HCT116 (cell line): Measurements from ENCODE around the gene TESK1. TPM values are rescaled to one million over a fixed set of nuclear protein-coding genes. Genes with fewer than 3 reads are reported as not detected.
"Not testable (repeated sequence)": the region's sequence is repeated elsewhere in the genome, so short reads cannot be mapped to it uniquely, and the experiment has no call there.

Experiments
- ATAC-seq: fragments of 200-7000 bp; cut with Tn5 transposase; 2 replicates; pipeline ENCODE4 v1.9.1; 2020; ENCODE audit warnings: mild to moderate bottlenecking, moderate library complexity
- BruUV-seq: library from RNA; stranded (reverse); fragments of 400-500 nt; replicated peaks from 2 replicates; lab custom pipeline; 2021; lab: Mats Ljungman, UMichigan
- CTCF ChIA-PET: fragments of 300-600 bp; sonication (Branson Sonifier 250); formaldehyde crosslinking; loops from one replicate; lab custom pipeline; 2021; ENCODE audit warnings: antibody characterized with exemption; lab: Charles Lee
- POLR2A ChIA-PET: fragments of 300-600, 350-600 bp; sonication (Branson Sonifier 250); formaldehyde crosslinking; loops from one replicate; lab custom pipeline; 2021; ENCODE audit warnings: antibody characterized with exemption; lab: Charles Lee
- RAD21 ChIA-PET, 2 experiments: fragments of 300-600 bp; sonication (Branson Sonifier 250); formaldehyde crosslinking; loops; one replicate each; lab custom pipeline; 2023; ENCODE audit warnings: low total read pairs in 2 of 2; ENCODE audit not compliant: uncharacterized antibody in 2 of 2, unreplicated experiment in 2 of 2, low non-redundant PET in 1 of 2; lab: Charles Lee
- DNase-seq: peaks from one replicate; pipeline ENCODE4 v3.0.0-alpha.2; 2010; ENCODE audit warnings: low read depth, low spot score
- H2AFZ ChIP-seq: fragments of 200-600 bp; shearing (Covaris generic), sonication (generic); 2 replicates; pipeline ENCODE4 v1.6.1; 2017; ENCODE audit warnings: low read depth, mixed run types, mixed read lengths, antibody characterized with exemption, low read length; ENCODE audit not compliant: poor library complexity, severe bottlenecking
- H3K27ac ChIP-seq: 2 replicates; pipeline ENCODE4 v1.5.1; 2012; ENCODE audit warnings: low read depth, low read length
- H3K27me3 ChIP-seq: fragments of 200-600 bp; sonication (generic); 2 replicates; pipeline ENCODE4 v1.6.1; 2016; ENCODE audit warnings: mixed run types, low read length, mixed read lengths; ENCODE audit not compliant: insufficient read depth
- H3K36me3 ChIP-seq, 2 experiments: fragments of 200-500 bp in 1 of 2; fragments of 200-600 bp in 1 of 2; sonication (Bioruptor generic) in 1 of 2; sonication (generic) in 1 of 2; 2 replicates each; pipeline versions ENCODE4 v1.5.1 to v1.6.1; 2014 to 2016; ENCODE audit warnings: low read length in 2 of 2, inconsistent platforms in 1 of 2, mixed read lengths in 1 of 2, mixed run types in 1 of 2; ENCODE audit not compliant: insufficient read depth in 2 of 2, control insufficient read depth in 1 of 2
- H3K4me1 ChIP-seq, 2 experiments: fragments of 200-600 bp in 1 of 2; sonication (generic) in 1 of 2; 2 replicates each; pipeline versions ENCODE4 v1.5.1 to v1.6.1; 2012 to 2017; ENCODE audit warnings: low read length in 2 of 2, inconsistent platforms in 1 of 2, mild to moderate bottlenecking in 1 of 2, mixed read lengths in 1 of 2, mixed run types in 1 of 2, moderate library complexity in 1 of 2; ENCODE audit not compliant: insufficient read depth in 2 of 2, control insufficient read depth in 1 of 2
- H3K4me2 ChIP-seq: fragments of 200-600 bp; sonication (generic); 2 replicates; pipeline ENCODE4 v1.6.1; 2017; ENCODE audit warnings: mixed run types, low read length, mixed read lengths
- H3K4me3 ChIP-seq, 2 experiments: fragments of 200-600 bp in 1 of 2; sonication (generic) in 1 of 2; replicated peaks in 1 of 2; 2 replicates each; pipeline ENCODE4 v1.5.1; 2011 to 2016; ENCODE audit warnings: low read length in 2 of 2, control low read depth in 1 of 2, low read depth in 1 of 2, mild to moderate bottlenecking in 1 of 2, mixed read lengths in 1 of 2, mixed run types in 1 of 2
- H3K79me2 ChIP-seq: fragments of 200-600 bp; sonication (generic); 2 replicates; pipeline ENCODE4 v1.6.1; 2017; ENCODE audit warnings: mild to moderate bottlenecking, mixed run types, low read length, moderate library complexity, mixed read lengths; ENCODE audit not compliant: insufficient read depth
- H3K9ac ChIP-seq: fragments of 200-600 bp; sonication (generic); 2 replicates; pipeline ENCODE4 v1.6.1; 2016; ENCODE audit warnings: low read length, mixed read lengths
- H3K9me2 ChIP-seq: fragments of 200-600 bp; sonication (generic), shearing (Covaris generic); 2 replicates; pipeline ENCODE4 v1.6.1; 2017; ENCODE audit warnings: mixed run types, mild to moderate bottlenecking, moderate library complexity; ENCODE audit not compliant: insufficient read depth
- H3K9me3 ChIP-seq, 2 experiments: fragments of 200-500 bp in 1 of 2; fragments of 200-600 bp in 1 of 2; sonication (Bioruptor generic) in 1 of 2; sonication (generic) in 1 of 2; 2 replicates each; pipeline ENCODE4 v1.6.1; 2014 to 2017; ENCODE audit warnings: low read length in 2 of 2, mixed read lengths in 2 of 2, inconsistent platforms in 1 of 2, low read depth in 1 of 2, mild to moderate bottlenecking in 1 of 2, mixed run types in 1 of 2, moderate library complexity in 1 of 2; ENCODE audit not compliant: control insufficient read depth in 1 of 2, insufficient read depth in 1 of 2
- H4K20me1 ChIP-seq: fragments of 200-600 bp; sonication (generic), shearing (Covaris generic); 2 replicates; pipeline ENCODE4 v1.6.1; 2017; ENCODE audit warnings: mixed run types, mild to moderate bottlenecking, moderate library complexity; ENCODE audit not compliant: insufficient read depth
- CBX3 ChIP-seq: IDR thresholded peaks from 2 replicates; pipeline ENCODE4 v1.6.1; 2012; ENCODE audit warnings: low read depth
- CEBPB ChIP-seq: IDR thresholded peaks from 2 replicates; pipeline ENCODE4 v1.6.1; 2012; ENCODE audit warnings: low read depth
- EGR1 ChIP-seq: IDR thresholded peaks from 2 replicates; pipeline ENCODE4 v1.6.1; 2012; ENCODE audit warnings: low read depth
- ELF1 ChIP-seq: IDR thresholded peaks from 2 replicates; pipeline ENCODE4 v1.6.1; 2012; ENCODE audit warnings: low read depth, borderline replicate concordance
- EZH2phosphoT487 ChIP-seq: fragments of 200-600 bp; IDR thresholded peaks from 2 replicates; pipeline ENCODE4 v1.6.1; 2018; ENCODE audit warnings: antibody characterized with exemption, borderline replicate concordance
- FOSL1 ChIP-seq: IDR thresholded peaks from 2 replicates; pipeline ENCODE4 v1.6.1; 2012; ENCODE audit warnings: low read depth
- POLR2AphosphoS5 ChIP-seq: IDR thresholded peaks from 2 replicates; pipeline ENCODE4 v1.6.1; 2011; ENCODE audit warnings: mild to moderate bottlenecking, low read depth, low read length, moderate library complexity
- RAD21 ChIP-seq: IDR thresholded peaks from 2 replicates; pipeline ENCODE4 v1.6.1; 2012; ENCODE audit warnings: low read depth, mild to moderate bottlenecking
- SIN3A ChIP-seq: IDR thresholded peaks from 2 replicates; pipeline ENCODE4 v1.6.1; 2012; ENCODE audit warnings: low read depth
- SP1 ChIP-seq: IDR thresholded peaks from 2 replicates; pipeline ENCODE4 v1.6.1; 2012; ENCODE audit warnings: low read depth
- YY1 ChIP-seq: IDR thresholded peaks from 2 replicates; pipeline ENCODE4 v1.6.1; 2011; ENCODE audit warnings: low read length, low read depth, moderate library complexity, mild to moderate bottlenecking; ENCODE audit not compliant: insufficient replicate concordance; ENCODE audit errors: extremely low read depth
- ZBTB33 ChIP-seq: IDR thresholded peaks from 2 replicates; pipeline ENCODE4 v1.6.1; 2011; ENCODE audit warnings: mild to moderate bottlenecking, low read length, moderate library complexity; ENCODE audit not compliant: insufficient replicate concordance; ENCODE audit errors: extremely low read depth
- ZFX ChIP-seq: fragments of 450-650 bp; IDR thresholded peaks from 2 replicates; pipeline ENCODE4 v1.6.1; 2017
- ZNF274 ChIP-seq: fragments of 200-500 bp; sonication (Bioruptor generic); IDR thresholded peaks from 2 replicates; pipeline ENCODE4 v1.6.1; 2014; ENCODE audit warnings: mild to moderate bottlenecking, low read depth, low read length, inconsistent platforms
- intact Hi-C: fragments of 100-400 bp; cut with micrococcal nuclease; formaldehyde crosslinking; loops from 2 replicates; pipeline ENCODE4 v1.10.0; 2022
- total RNA-seq: library from RNA; stranded (reverse); gene quantifications from one replicate; pipeline ENCODE4 v1.2.1, GENCODE V29; 2021; ENCODE audit not compliant: unreplicated experiment

The TESK1 gene
- total RNA-seq, 1 experiment from 2014 or later, result 26.6 TPM

GRCh38 chr9:35638751-35639150 is 33.7 kb downstream of the TESK1 start:
- H3K4me1 ChIP-seq, BruUV-seq, H3K36me3 ChIP-seq, H3K9ac ChIP-seq, H3K27me3 ChIP-seq, H3K4me2 ChIP-seq, DNase-seq, H4K20me1 ChIP-seq, H3K79me2 ChIP-seq, intact Hi-C loops, H3K9me3 ChIP-seq, H2AFZ ChIP-seq, ATAC-seq, RAD21 ChIA-PET, H3K27ac ChIP-seq, H3K4me3 ChIP-seq, POLR2A ChIA-PET, H3K9me2 ChIP-seq, CTCF ChIA-PET: not testable (repeated sequence)

GRCh38 chr9:35639225-35639624 is 34.2 kb downstream of the TESK1 start:
- H3K9ac ChIP-seq, intact Hi-C loops, H3K27me3 ChIP-seq, H3K9me2 ChIP-seq, DNase-seq, BruUV-seq, POLR2A ChIA-PET, H4K20me1 ChIP-seq, H2AFZ ChIP-seq, RAD21 ChIA-PET, H3K4me1 ChIP-seq, H3K9me3 ChIP-seq, H3K27ac ChIP-seq, H3K79me2 ChIP-seq, H3K4me2 ChIP-seq, H3K4me3 ChIP-seq, CTCF ChIA-PET, ATAC-seq, H3K36me3 ChIP-seq: not testable (repeated sequence)

- RAD21 ChIA-PET, result no interaction called here
- POLR2A ChIA-PET, result no interaction called here
- TF ChIP-seq FOSL1, result no peak
- TF ChIP-seq RAD21, result no peak
- no peak for TF ChIP-seq CEBPB
- TF ChIP-seq YY1, result no peak
- TF ChIP-seq ELF1, result no peak
- no peak for TF ChIP-seq ZNF274
- no peak for TF ChIP-seq CBX3
- no peak for TF ChIP-seq EGR1
- no peak for TF ChIP-seq SP1
- TF ChIP-seq SIN3A, result no peak
- TF ChIP-seq ZFX, result no peak
- no peak for TF ChIP-seq ZBTB33
- TF ChIP-seq EZH2phosphoT487, result no peak
- TF ChIP-seq POLR2AphosphoS5, result no peak
Measured at GRCh38 chr9:35639631-35640030, 34.6 kb downstream of the TESK1 start.

More at GRCh38 chr9:35639631-35640030, 34.6 kb downstream of the TESK1 start:
- no peaks in the 10 kb centered on the region for H3K9me2 ChIP-seq
- H3K36me3 ChIP-seq, result no peaks in the 10 kb centered on the region
- no peak overlapping the region for H2AFZ ChIP-seq
- no peak overlapping the region for H3K9ac ChIP-seq
- CTCF ChIA-PET, result interaction anchor here (1.4 kb wide), 1 partner anchor 28 kb away, joined by 4 read pairs; no protein-coding TSS in a partner anchor
- H3K9me3 ChIP-seq, result no peaks in the 10 kb centered on the region
- no peaks in the 10 kb centered on the region for H4K20me1 ChIP-seq
- no peaks in the 10 kb centered on the region for H3K27me3 ChIP-seq
- H3K79me2 ChIP-seq, result no peaks in the 10 kb centered on the region
- intact Hi-C loops, result no loop called here
- H3K27ac ChIP-seq, result no peak overlapping the region
- no peaks in the 10 kb centered on the region for H3K4me1 ChIP-seq
- DNase-seq (no peak), ATAC-seq (no peak)
- no peak overlapping the region for H3K4me2 ChIP-seq
- H3K4me3 ChIP-seq, result no peak overlapping the region
- no TSS peak for BruUV-seq
